GM18868 (cell line): ENCODE results near the gene USH2A.

ENCODE experiments used
- ATAC-seq: cut with Tn5 transposase; IDR thresholded peaks from one replicate; pipeline ENCODE4 v1.9.1; 2021; ENCODE audit warnings: mild to moderate bottlenecking, moderate library complexity; ENCODE audit not compliant: unreplicated experiment

USH2A gene

DNA sequence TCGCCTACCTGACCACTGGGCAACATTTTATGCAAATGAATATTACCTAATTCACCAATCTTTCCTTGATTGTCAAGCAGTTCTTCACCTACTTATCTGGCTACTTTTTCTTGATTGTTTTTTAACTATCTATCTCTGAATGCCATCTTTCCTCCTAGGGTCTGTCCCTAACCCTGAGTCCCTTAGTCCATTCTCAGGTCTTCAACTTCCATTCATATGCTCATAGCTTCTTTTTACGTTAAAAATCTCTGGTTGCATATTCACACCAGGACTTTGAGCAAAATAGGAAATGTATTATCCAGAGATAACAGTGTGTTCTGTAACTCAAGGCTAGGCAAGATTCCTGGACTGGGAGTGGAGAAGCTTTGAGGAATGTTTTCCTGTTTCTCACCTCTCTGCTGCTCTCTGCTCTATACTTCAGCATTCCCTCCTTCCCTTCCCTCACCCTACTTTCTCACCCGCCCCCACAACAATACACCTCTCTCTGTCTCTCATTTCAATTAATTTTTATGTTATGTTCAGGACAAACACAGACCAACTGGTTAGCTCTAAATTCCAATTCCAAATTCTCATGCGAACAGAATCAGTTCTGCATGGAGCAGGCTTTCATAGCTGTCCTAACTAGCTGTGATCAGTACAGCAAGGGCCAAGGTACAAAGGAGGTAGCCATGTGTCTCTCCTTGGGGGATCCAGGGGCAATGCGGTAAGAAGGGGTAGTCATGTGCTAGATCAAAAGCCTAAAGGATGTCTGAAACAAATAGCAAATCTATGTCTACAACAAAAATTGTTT lies 278.4 kb downstream of the USH2A start:
- no peak for ATAC-seq

DNA sequence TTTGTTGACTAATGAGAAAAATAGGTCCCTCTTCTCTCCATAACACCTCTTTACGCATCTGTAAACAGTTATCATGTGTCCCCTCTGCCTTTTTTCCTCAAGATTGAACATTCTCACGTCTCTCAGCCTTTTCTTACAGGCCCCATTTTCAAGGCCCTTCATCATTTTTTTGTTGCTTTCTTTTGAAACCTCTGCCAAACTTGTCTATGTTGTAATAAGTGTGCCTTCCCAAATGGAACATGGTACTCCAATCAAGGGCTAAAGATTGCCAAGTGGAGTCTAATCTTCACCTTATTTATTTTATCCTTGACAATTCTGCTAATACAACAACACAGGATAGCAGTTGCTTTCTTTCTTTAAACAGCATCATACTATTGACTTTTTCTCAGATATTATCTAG lies 280.3 kb downstream of the USH2A start:
- no peak for ATAC-seq

DNA sequence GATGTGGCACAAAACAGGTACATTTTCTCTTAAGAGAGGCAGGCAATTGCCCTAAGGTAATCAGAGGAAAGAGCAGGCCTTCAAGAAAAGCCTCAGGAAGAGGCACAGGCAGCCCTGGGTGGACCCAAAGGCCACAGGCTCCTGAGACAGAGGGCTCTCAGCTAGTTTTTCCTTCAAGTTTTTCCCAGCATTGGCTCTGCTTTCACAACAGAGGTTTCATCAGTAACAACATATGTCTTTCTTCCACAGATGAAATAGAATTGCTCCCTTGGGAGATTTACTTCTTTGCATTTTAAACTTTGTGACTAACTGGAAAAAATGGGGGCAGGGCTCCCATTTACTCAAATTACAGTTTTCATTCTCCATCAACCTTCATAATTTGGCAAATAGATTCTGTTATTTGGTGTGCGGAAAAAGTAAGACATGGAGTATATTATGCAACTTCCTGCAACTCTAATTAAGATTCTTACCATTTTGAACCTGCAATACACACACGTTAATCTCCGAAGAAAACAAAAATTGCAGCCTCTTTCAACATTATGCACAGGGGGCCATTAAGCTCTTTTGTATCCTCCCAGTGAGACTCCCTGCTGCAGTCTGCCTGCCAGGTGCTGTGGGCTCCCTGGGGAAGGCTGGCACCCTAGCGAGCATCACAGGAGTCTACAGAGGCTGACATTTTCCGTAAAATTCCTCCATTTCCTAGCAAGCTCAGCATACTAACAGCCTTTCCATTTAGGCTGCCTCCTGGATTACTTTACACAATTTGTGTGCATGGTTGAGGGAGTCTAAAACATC lies 282.3 kb downstream of the USH2A start:
- ATAC-seq: no peak

DNA sequence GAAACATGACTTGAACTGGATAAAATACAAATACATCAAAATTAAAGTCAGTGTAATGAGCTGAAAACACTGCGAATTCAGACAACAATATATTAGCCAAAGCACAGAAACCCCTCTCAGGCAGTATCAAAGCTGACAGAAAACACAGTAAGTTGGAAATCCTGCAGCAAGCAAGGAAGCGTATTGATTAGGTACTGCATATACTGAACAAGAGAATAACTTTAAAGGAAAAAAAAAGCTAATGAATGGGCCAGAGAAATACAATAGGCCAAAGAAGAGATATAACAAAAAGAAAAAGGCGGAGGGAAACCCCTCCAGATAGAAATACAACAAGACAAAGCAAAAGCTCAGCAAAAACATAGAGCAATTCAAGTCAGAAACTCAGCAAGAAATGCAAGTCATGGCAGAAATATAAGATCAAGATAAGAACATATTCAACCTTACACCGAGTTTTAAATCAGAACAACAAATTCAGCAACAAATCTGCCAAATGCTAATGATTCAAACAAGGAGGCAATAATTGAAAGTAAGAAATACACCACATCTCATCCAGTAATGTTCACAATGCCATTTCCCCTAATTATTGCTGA lies 299.0 kb downstream of the USH2A start:
- no peak for ATAC-seq

DNA sequence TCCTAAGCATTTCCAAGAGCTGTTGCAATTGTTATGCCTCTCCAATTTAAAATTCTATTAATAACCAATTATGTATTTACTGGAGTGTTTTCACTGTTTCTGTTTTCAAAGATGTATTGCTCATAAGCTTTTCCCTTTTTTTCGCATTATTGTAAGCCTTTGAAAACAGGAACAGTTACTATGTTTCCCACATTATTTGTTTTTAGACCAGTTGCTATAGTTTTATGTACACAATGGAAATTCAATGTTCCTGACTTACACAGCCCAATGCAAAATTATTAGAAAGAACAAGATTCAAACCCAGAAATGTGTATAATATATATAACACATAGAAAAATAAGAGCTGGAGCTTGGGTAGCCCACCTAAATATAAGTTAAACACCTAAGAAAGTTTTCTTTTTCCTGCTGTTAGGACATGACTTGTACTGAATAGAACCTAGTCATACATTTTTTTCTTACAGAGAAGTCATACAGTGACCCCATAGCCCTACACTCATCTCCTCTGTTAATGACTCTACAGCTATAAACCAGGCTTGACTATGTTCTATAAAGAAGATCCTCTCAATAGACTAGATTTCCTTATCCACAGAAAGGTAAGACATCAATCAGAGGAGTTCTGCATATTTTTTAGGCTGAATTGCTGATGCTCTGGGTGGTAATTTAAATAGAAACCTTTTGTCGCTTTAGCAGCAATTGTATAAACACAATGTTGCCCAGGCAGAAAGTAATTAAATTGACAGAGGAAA lies 299.6 kb downstream of the USH2A start:
- no peak for ATAC-seq

DNA sequence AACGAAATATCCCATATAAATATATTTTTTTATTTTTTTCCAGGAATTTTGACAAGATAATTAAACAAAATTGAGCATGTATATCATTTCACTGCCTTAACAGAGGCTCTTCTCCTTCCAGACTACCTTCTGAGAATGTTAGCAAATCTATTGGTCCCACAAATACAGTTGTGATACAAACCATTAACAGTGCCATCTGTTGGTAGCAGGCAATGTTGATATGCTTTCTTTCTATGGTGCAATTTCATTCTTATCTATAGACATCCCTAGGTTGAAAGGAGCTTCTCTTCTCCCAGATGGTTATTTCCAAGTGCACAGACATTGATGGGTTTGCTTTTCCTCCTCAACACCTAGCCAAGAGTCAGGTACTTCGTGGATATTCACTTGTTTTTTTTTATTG lies 303.6 kb downstream of the USH2A start:
- peak; percentile 82 for ATAC-seq

DNA sequence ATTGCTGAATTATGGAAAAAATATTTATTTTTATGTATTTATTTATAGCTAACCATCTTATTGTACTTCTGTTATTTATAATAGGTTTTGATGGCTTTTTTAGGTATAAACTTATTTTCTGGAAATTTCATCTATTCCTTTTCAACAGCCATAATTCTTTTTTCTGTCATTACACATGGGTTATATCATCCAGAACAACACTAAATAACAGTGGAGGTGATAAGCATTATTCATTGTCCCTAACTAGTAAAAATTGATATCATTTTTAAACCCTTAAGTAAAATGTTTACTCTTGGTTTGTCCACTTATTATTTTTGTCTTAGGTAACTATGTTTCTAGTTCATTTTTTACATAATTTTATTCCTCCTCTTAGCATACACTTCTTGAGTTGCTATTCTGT lies 309.1 kb downstream of the USH2A start:
- no peak for ATAC-seq

DNA sequence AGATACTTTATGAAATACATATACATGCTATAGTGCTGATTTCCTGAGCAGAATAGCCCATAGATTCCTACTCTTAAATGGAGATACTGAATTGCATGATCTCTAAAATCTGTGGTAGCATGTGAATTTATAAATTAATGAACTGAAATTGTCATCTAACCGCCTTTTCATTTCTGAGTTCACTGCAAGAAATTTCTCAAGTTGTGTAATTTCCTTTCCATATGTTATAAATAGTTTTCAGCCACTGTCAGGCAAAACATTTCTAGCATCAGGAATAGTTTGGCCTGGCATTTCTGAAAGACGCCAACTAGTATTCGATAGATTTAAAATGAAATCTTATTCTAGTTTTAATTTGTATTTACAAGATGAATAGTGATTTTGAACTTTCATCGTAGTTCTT lies 310.1 kb downstream of the USH2A start:
- no peak for ATAC-seq

DNA sequence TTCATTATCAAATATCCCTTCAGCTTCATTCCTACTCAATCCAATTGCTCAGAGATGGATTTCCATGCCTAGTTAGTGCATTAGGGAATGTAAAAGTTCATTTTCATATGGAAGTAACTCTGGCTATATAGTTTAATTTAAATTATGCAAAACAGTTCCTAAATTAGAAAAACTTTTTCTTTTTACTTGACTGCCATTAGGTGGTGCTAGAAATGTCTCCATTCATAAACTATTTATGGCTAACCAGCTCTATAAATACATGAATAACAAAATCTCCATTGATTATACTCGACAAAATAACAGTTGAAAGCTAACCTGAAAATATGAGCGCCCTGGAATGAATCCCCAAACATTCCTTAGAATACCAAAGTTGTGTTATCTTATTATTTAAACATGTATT lies 311.4 kb downstream of the USH2A start:
- no peak for ATAC-seq

DNA sequence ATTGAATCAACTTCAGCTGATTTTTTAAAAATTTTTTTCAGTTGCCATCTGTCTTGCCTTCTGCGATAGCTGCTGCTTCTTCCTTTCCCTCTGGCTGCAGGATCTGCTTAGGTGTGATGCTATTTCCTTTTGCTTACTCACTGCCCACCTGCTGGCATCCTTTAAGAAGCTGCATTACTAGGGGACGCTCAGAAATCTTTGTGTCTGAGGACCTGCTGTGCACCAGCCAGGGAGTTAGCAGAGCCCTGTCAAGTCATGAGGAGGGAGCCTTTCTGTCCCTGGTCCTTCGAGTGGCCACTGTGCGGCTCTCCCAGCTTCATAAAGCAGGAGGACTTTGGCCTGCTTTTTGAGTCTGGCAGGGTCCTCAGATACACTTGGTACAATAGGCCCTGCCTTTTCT lies 327.8 kb downstream of the USH2A start:
- ATAC-seq: no peak

DNA sequence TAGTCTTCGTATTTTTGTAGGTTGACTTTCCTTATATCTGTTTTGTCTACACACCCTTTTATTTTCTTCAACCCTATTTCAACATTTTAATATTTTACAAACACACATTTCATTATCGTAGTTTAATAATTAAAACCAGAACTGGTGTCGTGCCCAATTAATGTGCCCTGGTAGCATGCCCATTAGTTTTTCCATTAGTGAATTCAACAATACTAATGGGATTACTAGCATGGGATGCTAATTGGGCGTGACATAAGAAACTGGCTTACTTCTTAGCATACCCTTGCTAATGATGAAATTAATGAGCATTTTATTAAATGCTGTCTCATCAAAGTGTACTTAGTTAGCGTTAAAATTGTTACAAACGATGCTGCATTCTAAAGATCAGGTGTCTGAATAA lies 332.7 kb downstream of the USH2A start:
- ATAC-seq: no peak

DNA sequence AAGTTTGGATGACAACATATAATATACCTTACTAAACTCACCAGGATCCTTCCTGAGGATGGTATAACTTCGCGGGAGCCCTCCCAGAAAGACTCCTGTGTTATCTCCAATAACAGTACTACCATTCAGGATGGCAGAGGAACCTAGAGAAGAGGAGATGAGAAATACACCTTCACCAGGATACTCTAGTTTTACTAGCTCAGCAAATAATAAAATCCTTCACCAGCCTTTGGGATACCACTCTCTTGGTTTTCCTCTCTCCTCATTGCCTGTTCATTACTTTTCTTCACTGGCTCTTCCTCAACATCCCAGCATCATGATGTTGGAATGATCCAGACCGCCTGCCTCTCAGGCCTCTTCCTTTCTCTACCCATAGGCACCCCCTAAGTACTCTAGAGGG lies 336.6 kb downstream of the USH2A start:
- ATAC-seq: no peak

DNA sequence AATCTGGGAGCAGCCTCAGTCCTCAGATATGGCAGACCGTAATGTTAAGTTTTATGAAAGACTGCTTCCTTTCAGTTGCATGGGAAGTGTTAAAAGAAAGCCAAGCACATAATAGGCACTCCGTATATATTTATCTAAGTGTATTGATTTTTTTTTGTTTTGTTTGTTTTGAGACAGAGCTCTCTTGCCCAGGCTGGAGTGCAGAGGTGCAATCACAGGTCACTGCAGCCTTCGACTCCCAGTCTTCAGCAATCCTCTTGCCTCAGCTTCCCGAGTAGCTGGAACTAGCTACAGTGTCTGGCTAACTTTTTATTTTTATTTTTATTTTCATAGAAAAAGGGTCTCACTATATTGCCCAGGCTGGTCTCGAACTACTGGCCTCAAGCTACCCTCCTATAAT lies 341.8 kb downstream of the USH2A start:
- no peak for ATAC-seq

DNA sequence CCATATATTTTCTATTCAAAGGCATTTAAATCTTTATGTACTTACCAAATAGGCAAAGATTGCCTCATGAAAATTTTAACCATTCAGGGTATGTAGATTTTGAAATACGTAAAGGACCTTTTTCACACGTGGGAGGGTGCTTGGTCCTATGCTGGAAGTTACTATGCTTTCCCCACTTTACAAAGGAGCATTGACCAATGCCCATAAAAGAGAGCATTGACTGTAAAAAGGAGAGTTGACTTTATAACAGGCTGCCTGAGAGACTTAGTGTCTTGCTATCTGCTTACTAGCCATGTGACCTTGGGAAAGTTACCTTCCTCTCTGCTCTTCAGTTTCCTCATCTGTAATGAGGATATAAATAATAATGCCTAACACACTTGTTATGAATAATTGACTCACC lies 346.5 kb downstream of the USH2A start:
- no peak for ATAC-seq

DNA sequence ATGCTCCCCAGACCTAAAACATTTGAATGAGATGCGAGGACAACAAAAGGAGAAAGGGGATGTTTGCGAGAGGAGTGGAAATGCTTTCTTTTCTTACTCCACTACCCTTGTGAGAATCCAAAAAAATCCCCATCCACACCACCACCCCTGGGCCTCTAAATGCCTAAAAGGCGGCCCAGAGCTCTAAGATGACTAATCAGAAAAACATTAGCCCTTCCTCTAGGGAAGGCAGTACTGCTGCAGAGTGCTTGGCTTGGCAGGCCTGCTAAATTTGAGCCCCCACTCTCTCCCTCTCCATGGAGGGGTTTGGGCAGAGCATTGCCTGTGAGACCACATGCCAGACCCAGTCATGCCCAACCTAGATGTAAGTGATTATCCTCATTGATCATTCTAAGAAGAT lies 347.9 kb downstream of the USH2A start:
- ATAC-seq: peak; percentile 73

DNA sequence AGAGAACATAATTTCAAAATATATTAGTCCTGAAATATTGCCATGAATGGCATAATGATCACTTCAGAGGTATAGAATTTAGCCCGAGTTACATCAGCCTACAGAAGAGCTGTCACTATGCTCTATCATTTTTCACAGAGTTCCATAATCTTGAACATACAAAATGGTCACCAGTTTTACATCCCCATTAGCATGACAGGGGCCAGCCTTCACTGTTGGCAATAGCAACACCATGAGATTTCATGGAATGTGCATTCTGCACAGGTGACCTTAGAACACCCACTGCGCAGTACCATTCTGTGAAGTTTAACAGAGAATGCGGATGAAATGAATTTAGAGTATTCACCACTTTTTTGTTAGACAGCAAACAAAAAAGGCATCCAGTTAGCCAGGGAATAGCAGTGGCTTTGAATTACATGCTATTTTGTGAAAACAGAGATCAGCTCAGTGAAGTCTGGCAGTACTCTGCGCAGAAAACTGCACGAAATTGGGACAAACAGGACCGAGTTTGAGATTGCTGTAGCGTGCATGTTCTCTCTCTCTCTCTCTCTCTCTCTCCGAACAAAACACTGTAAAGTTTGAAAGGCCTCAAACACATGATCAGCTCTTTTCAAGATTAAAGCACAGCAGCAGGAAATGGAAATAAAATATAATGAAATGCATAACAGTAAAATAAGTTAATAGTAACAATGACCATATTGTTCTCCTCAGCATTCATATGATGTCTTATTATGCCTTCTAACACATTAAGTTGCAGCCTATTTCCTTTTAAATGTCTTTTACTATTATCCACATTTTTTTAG lies 349.3 kb downstream of the USH2A start:
- ATAC-seq: no peak

DNA sequence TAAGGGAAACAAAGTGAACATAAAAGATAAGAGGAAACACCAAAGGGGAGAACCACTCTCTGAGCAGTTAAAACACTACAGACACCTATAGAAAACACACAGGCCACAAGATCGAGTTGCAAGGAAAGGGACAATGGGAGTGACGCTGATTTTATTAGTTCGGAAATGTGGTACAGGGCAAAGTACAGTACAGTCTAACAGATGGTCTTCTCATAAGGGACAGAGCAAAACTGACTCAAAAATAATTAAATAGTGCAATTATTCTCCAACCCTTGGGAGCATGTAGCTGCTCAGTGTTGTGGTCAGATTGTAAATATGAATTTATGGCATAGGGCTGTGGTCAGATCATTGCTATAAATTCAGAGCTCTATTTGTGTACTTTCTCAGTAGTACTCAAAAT lies 352.0 kb downstream of the USH2A start:
- ATAC-seq: no peak

DNA sequence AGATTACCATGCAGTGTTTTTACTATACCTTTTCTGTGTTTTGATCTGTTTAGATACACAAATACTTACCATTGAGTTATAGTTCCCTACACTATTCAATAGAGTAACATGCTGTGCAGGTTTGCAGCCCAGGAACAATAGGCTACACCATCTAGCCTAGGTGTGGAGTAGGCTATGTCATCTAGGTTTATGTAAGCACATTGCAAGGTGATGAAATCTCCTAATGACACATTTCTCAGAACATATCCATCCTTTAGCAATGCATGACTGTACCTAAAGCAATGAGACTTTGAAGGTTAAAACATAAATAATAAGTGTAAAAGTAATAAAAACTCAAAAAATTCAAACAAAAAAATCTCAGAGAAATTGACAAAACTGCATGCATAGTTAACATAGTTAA lies 358.6 kb downstream of the USH2A start:
- ATAC-seq: no peak

DNA sequence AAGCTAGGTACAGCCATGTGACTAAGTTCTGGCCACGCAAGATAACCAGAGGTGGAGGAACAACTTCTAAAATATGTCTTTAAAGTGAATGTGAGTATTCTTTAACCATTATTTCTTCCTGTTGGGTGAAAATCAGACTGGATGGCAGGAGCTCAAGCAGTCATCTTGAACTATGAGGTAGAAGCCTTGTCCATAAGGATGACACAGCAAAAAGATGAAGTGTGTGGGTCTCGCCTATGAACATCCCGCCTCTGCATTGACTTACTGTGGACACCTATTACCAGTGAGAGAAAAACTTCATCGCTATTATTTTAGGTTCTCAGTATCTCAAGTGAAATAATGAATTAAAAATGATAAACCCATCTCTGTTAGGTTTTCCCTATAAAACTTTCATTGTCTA lies 365.3 kb downstream of the USH2A start:
- no peak for ATAC-seq

DNA sequence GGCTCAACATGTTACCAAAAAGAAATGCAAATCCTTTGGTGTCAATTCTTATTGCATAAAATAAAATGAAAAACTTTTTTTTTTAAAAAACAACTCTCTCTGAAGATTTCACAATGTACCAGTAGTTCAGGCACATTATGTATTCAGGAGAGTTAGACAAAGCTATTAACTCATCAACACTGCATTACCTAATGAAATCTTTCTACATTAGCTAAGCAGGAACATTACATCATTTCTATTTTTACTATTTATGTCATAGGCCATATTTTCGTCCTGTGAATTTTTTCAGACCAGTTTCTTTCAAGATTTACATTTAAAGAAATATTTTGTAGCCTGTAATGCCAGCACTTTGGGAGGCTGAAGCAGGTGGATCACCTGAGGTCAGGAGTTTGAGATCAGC lies 366.2 kb downstream of the USH2A start:
- no peak for ATAC-seq

DNA sequence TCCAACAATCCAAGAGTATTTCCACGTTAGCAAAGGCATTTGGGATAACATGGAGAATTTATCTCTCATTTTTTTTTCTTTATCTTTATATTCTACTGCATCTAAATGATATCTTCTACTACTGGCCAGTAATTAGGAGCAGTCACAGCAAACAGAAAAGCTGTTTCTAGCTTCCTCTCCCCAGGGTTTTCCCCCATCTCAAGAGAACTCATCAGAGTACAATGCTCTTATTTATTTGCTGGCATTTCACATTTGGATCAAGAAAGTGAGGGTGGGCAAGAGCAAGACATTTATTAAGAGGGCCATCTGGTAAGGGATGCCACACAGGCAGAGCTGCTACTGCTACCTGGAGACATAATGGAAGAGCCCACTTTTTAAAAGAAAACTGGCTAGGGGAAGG lies 368.2 kb downstream of the USH2A start:
- no peak for ATAC-seq
